Transverse colon (tissue), 4 donors: ENCODE data around the gene GNPAT. TPM values are rescaled to one million over a fixed set of nuclear protein-coding genes. Genes with fewer than 3 reads are reported as not detected.

Source experiments
- DNase-seq: peaks from one replicate; pipeline ENCODE4 v3.0.0-alpha.2; 2019
- H3K27ac ChIP-seq, 4 donors: fragments of 200-600 bp; sonication (generic); 2 replicates each; pipeline ENCODE4 v1.5.1; 2016 to 2018; ENCODE audit warnings: inconsistent platforms in 4 of 4
- H3K27me3 ChIP-seq: fragments of 200-600 bp; sonication (generic); 2 replicates; pipeline ENCODE4 v1.5.1; 2017; ENCODE audit warnings: inconsistent platforms
- H3K36me3 ChIP-seq, 4 donors: fragments of 200-600 bp; sonication (generic); 2 replicates each; pipeline ENCODE4 v1.5.1; 2017 to 2019; ENCODE audit warnings: inconsistent platforms in 4 of 4
- H3K4me1 ChIP-seq, 4 donors: fragments of 200-600 bp; sonication (generic); 2 replicates each; pipeline ENCODE4 v1.5.1; 2017 to 2020; ENCODE audit warnings: inconsistent platforms in 4 of 4
- H3K4me3 ChIP-seq, 4 donors: fragments of 200-600 bp; sonication (generic); 1 replicate in 1 of 4; 2 replicates in 3 of 4; pipeline versions ENCODE4 v1.5.1 to v1.6.1; 2017 to 2019; ENCODE audit warnings: inconsistent platforms in 4 of 4
- H3K9me3 ChIP-seq, 2 donors: fragments of 200-600 bp; sonication (generic); 2 replicates each; pipeline ENCODE4 v1.5.1; 2017 to 2019; ENCODE audit warnings: inconsistent platforms in 2 of 2
- EP300 ChIP-seq: sonication (generic); formaldehyde crosslinking; IDR thresholded peaks from one replicate; pipeline ENCODE4 v1.6.1; 2017; ENCODE audit warnings: antibody characterized with exemption, low read depth
- POLR2A ChIP-seq: fragments of 450-650 bp; IDR thresholded peaks from one replicate; pipeline ENCODE4 v1.6.1; 2016; ENCODE audit warnings: antibody characterized with exemption, mild to moderate bottlenecking, moderate library complexity
- WGBS, 2 donors: methylation state at CpG; one replicate each; pipeline ENCODE4 v1.1.5; 2018; ENCODE audit warnings: low coverage in 1 of 2; 5-methylcytosine and 5-hydroxymethylcytosine counted together
- in situ Hi-C, 4 donors: fragments of 200-750 bp; cut with MboI; loops; one replicate each; pipeline versions ENCODE4 v1.15.0 to v1.15.1; 2017; ENCODE audit warnings: low sequenced_read_pairs in 3 of 4, low pct_ligation_motif_present in 1 of 4, low pct_unique_long_range_greater_than_20kb in 1 of 4
- intact Hi-C: fragments of 100-400 bp; cut with DNase I; formaldehyde crosslinking; loops from one replicate; pipeline ENCODE4 v1.15.1; 2023; ENCODE audit warnings: low total_unique reads
- small RNA-seq, 4 donors: library from RNA; depleted of rRNA; stranded (forward); fragments of <200 nt; gene quantifications; one replicate each; pipeline ENCODE3, GENCODE V24; 2016
- total RNA-seq, 4 donors: library from RNA; depleted of rRNA; stranded (reverse); fragments of >200 nt; gene quantifications; one replicate each; pipeline ENCODE4 v1.1.0, GENCODE V29; 2016

Gene GNPAT
- total RNA-seq, 4 donors from 2014 or later = 19.5 to 123 (median 36.8) TPM

- H3K36me3 ChIP-seq = peaks cover 0 to 6% (median 0%) of the 10 kb centered on the region in 4 donors
- WGBS, 2 donors = 59 to 100% methylated on average over 1 of the region's 1 CpG
- in situ Hi-C loops = no loop called here
- no peaks in the 10 kb centered on the region for H3K4me1 ChIP-seq
- H3K9me3 ChIP-seq = no peaks in the 10 kb centered on the region
- intact Hi-C loops = no loop called here
- no peaks in the 10 kb centered on the region for H3K27me3 ChIP-seq
- H3K27ac ChIP-seq = no peak overlapping the region
- no peak for TF ChIP-seq POLR2A
- TF ChIP-seq EP300 = no peak
- no peak for DNase-seq
- H3K4me3 ChIP-seq = no peak overlapping the region
These were observed 85.2 kb downstream of the GNPAT start for GRCh38 chr1:231326248-231326647.

Small RNA genes lying within 50 kb of the gene (small RNA-seq; reads per million reads assigned to genes)
- 0 reads per million in 4 donors for gene RNA5SP80

Other genes starting within 250 kb of the GNPAT start
- gene FAM89A, start 201.0 kb upstream of the GNPAT start, total RNA-seq = 10 to 100 TPM in 1 of 4 donors, 1 to 10 TPM in 3; 3.3 to 10.7 (median 7.8) TPM
- gene TRIM67, start 79.2 kb upstream of the GNPAT start, total RNA-seq = under 1 TPM in 2 of 4 donors, not detected in 2; under 0.01 to 0.16 TPM
- 10 to 100 TPM in 3 of 4 donors, 1 to 10 TPM in 1; 9.0 to 18.3 (median 13.3) TPM for gene EXOC8, start 96.6 kb downstream of the GNPAT start, total RNA-seq
- 10 to 100 TPM in 3 of 4 donors, 1 to 10 TPM in 1; 8.0 to 21.6 (median 15.3) TPM for gene SPRTN, start 97.1 kb downstream of the GNPAT start, total RNA-seq
- 10 to 100 TPM; 40.2 to 69.2 (median 51.7) TPM for gene EGLN1, start 181.1 kb downstream of the GNPAT start, total RNA-seq